Esophagus squamous epithelium (tissue), 4 donors: ENCODE measurements around the gene RBP3.
A peak's percentile ranks its signal among the peaks of the same experiment; 100 is the strongest.

Source experiments
- POLR2A ChIP-seq, 4 donors: fragments of 450-650 bp; IDR thresholded peaks; one replicate each; pipeline ENCODE4 v1.6.1; 2017; ENCODE audit warnings: antibody characterized with exemption in 4 of 4, mild to moderate bottlenecking in 4 of 4, moderate library complexity in 3 of 4
- TF ChIP-seq, protein P1 (sequence below), 6 experiments: fragments of 450-650 bp in 4 of 6; fragments of 200-600 bp in 2 of 6; sonication (generic) in 2 of 6; IDR thresholded peaks; one replicate each; pipeline ENCODE4 v1.5.1; 2016 to 2019; ENCODE audit warnings: antibody characterized with exemption in 6 of 6, mild to moderate bottlenecking in 4 of 6, moderate library complexity in 4 of 6

DNA sequence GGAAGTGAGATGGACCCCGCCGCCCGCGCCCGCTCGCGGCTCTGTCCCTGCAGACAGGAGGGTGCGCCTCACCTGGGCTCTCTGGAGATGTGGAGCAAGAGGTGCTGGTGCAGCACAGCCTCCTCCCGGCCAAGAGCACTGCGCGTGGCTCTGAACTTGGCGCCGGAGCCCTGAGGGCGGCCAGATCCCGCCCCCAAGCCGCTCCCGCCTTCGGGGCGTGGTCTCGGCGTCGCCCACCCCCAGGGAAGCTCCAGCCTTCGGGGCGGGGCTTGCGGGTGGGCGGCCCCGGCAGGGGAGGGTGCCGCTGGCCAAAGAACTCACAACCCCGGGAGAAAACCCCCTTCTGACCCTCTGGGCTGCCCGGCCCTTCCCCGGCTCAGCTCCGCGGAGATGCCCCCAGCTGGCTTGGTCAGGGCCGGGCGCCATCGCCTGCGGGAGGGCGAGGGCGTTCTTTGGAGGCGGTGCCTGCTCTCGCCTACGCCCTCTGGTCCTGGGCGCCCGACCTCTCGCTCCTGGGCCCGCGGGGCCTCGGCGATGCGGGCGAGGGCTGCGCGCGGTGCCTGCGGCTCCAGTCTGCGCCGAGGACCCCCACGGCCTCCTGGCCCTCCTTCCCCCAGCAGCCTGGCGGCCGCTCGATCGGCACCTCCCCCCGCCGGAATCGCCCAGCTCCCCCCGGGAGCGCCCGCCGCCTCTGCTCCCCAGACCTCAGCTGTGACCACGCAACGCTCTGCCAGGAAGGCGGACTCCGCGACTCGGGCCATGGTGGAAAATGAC lies 36.2 kb downstream of the RBP3 start, which contains the start of gene ZNF488:
- peak in 1 of 4 donors; percentile 23 for TF ChIP-seq POLR2A (IDR thresholded peaks at IDR 0.05)
- TF ChIP-seq, protein P1, sequence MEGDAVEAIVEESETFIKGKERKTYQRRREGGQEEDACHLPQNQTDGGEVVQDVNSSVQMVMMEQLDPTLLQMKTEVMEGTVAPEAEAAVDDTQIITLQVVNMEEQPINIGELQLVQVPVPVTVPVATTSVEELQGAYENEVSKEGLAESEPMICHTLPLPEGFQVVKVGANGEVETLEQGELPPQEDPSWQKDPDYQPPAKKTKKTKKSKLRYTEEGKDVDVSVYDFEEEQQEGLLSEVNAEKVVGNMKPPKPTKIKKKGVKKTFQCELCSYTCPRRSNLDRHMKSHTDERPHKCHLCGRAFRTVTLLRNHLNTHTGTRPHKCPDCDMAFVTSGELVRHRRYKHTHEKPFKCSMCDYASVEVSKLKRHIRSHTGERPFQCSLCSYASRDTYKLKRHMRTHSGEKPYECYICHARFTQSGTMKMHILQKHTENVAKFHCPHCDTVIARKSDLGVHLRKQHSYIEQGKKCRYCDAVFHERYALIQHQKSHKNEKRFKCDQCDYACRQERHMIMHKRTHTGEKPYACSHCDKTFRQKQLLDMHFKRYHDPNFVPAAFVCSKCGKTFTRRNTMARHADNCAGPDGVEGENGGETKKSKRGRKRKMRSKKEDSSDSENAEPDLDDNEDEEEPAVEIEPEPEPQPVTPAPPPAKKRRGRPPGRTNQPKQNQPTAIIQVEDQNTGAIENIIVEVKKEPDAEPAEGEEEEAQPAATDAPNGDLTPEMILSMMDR (IDR thresholded peaks at IDR 0.05), result peak in 1 of 6 experiments; percentile 12
